Psoas muscle (tissue), 8 donors: Measurements from ENCODE around the gene FAM184B. TPM values are rescaled to one million over a fixed set of nuclear protein-coding genes. Genes with fewer than 3 reads are reported as not detected.

Source experiments
- ATAC-seq, 4 donors: fragments of 200-7000 bp; cut with Tn5 transposase; one replicate each; pipeline ENCODE4 v1.9.1; 2020; ENCODE audit warnings: moderate library complexity in 3 of 4, mild to moderate bottlenecking in 2 of 4
- DNase-seq, 2 donors: peaks; one replicate each; pipeline ENCODE4 v3.0.0-alpha.2; 2020
- H3K27ac ChIP-seq: fragments of 200-600 bp; one replicate; pipeline ENCODE4 v1.8.0; 2022
- H3K27me3 ChIP-seq, 3 donors: fragments of 200-600 bp in 1 of 3; one replicate each; pipeline versions ENCODE4 v1.6.1 to v1.8.0; 2013 to 2022; ENCODE audit warnings: low read length in 2 of 3, mild to moderate bottlenecking in 2 of 3, moderate library complexity in 1 of 3; ENCODE audit not compliant: insufficient read depth in 3 of 3
- H3K36me3 ChIP-seq, 2 donors: fragments of 200-600 bp in 1 of 2; one replicate each; pipeline versions ENCODE4 v1.6.1 to v1.8.0; 2013 to 2022; ENCODE audit warnings: low read depth in 1 of 2, mild to moderate bottlenecking in 1 of 2, moderate library complexity in 1 of 2; ENCODE audit not compliant: insufficient read depth in 1 of 2
- H3K4me1 ChIP-seq: fragments of 200-600 bp; one replicate; pipeline ENCODE4 v1.8.0; 2022
- H3K4me3 ChIP-seq: fragments of 200-600 bp; one replicate; pipeline ENCODE4 v1.8.0; 2022; ENCODE audit warnings: mild to moderate bottlenecking
- H3K9me3 ChIP-seq: fragments of 200-600 bp; one replicate; pipeline ENCODE4 v1.8.0; 2022
- WGBS, 3 donors: extraction: QIAGEN DNeasy Blood & Tissue Kit; methylation state at CpG; one replicate each; pipeline versions ENCODE4 v1.1.6 to v1.1.7; 2013; 5-methylcytosine and 5-hydroxymethylcytosine counted together
- intact Hi-C, 2 donors: fragments of 100-400 bp; cut with DNase I; formaldehyde crosslinking; loops; one replicate each; pipeline versions ENCODE4 v1.11.0 to v1.14.2; 2022
- polyA plus RNA-seq, 3 donors: library from polyadenylated mRNA; stranded (reverse); fragments of 200-250 nt; gene quantifications; one replicate each; pipeline ENCODE4 v1.2.3, GENCODE V29; 2013
- total RNA-seq, 4 donors: library from RNA; stranded (reverse); fragmentation: NEBNext Ultra II Directional in 2 of 4; extraction: Animal tissue kit (Norgen Biotek cat#: 25700) in 2 of 4; gene quantifications; one replicate each; pipeline versions ENCODE4 v1.2.1 to v1.2.4, GENCODE V29; 2021 to 2023
- TF ChIP-seq, protein P1 (sequence below): fragments of 200-600 bp; IDR thresholded peaks from one replicate; pipeline ENCODE4 v1.8.0; 2022; ENCODE audit warnings: antibody characterized with exemption
- donor health status: healthy with polysubstance abuse.
- donor health status: DM: no; HTN: no; CAD: no; lungs with moderate emphysema.
- donor health status: Bipolar disorder and iron deficiency.
- donor health status: healthy.
- donor health status: DM: yes; HTN: yes; CAD: no.
- donor health status: DM: no; HTN: no; CAD: no.
- donor health status: DM: no; HTN: no; CAD: no.
- donor health status: DM: yes; HTN: yes; CAD: no.

Gene FAM184B
- total and polyA plus RNA-seq, 7 donors, result 0.03 to 2.6 (median 0.38) TPM

DNA sequence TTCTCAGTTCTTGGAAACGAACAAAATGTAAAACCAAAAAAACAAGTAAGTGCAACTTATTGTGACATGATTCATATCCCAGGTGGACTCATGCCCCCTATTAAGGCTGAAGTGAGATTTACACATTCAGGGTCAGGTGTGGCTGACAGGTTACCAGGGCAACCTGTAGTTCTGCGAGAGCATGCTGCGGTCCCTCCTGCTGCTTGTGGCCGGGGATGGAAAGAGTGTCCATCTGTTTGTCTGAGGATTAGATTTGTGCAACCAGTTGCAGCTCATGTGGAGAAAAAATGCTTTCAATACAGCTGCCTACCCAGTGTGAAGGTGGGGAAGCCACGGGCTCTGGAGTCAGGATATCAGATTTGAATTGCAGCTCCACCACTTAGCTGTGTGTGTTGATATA is 78.8 kb downstream of the FAM184B start:
- Histone ChIP-seq H3K27ac (no peak overlapping the region), H3K9me3 (peaks cover 13% of the 10 kb centered on the region), H3K27me3 (no peaks in the 10 kb centered on the region), H3K4me1 (no peaks in the 10 kb centered on the region), H3K4me3 (no peak overlapping the region), H3K36me3 (no peaks in the 10 kb centered on the region)
- WGBS, 3 donors, result 68 to 79% (median 70%) methylated on average over 5 of the region's 5 CpGs
- TF ChIP-seq, protein P1, sequence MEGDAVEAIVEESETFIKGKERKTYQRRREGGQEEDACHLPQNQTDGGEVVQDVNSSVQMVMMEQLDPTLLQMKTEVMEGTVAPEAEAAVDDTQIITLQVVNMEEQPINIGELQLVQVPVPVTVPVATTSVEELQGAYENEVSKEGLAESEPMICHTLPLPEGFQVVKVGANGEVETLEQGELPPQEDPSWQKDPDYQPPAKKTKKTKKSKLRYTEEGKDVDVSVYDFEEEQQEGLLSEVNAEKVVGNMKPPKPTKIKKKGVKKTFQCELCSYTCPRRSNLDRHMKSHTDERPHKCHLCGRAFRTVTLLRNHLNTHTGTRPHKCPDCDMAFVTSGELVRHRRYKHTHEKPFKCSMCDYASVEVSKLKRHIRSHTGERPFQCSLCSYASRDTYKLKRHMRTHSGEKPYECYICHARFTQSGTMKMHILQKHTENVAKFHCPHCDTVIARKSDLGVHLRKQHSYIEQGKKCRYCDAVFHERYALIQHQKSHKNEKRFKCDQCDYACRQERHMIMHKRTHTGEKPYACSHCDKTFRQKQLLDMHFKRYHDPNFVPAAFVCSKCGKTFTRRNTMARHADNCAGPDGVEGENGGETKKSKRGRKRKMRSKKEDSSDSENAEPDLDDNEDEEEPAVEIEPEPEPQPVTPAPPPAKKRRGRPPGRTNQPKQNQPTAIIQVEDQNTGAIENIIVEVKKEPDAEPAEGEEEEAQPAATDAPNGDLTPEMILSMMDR, result no peak
- intact Hi-C loops, result no loop called here
- DNase-seq, result no peak
- no peak for ATAC-seq

DNA sequence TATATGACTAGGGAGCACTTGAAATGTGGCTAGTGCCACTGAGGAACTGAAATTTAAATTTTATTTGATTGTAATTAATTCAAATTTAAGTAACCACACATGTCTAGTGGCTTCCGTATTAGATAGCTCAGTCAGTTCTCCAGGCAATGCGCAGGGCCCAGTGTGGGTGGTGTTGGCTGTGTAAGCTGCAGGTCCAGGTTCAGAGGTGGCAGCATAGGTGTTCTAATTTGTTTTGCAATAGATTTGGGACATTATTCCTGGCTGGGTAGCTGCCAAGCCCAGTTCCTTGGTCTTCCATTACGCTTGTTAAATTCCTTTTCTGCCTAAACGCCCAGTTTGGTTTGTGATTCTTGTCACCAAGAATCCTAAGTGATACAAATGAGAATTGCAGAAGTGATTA is 79.5 kb downstream of the FAM184B start:
- ATAC-seq, result peak in 1 of 4 donors; percentile 24
- TF ChIP-seq, protein P1, result no peak
- no peak overlapping the region for H3K4me3 ChIP-seq
- peaks cover 13% of the 10 kb centered on the region for H3K9me3 ChIP-seq
- no peaks in the 10 kb centered on the region for H3K36me3 ChIP-seq
- WGBS, 3 donors, result 90 to 95% (median 92%) methylated on average over 4 of the region's 4 CpGs
- H3K27ac ChIP-seq, result no peak overlapping the region
- intact Hi-C loops, result no loop called here
- no peak for DNase-seq
- no peaks in the 10 kb centered on the region for H3K27me3 ChIP-seq
- H3K4me1 ChIP-seq, result no peaks in the 10 kb centered on the region

DNA sequence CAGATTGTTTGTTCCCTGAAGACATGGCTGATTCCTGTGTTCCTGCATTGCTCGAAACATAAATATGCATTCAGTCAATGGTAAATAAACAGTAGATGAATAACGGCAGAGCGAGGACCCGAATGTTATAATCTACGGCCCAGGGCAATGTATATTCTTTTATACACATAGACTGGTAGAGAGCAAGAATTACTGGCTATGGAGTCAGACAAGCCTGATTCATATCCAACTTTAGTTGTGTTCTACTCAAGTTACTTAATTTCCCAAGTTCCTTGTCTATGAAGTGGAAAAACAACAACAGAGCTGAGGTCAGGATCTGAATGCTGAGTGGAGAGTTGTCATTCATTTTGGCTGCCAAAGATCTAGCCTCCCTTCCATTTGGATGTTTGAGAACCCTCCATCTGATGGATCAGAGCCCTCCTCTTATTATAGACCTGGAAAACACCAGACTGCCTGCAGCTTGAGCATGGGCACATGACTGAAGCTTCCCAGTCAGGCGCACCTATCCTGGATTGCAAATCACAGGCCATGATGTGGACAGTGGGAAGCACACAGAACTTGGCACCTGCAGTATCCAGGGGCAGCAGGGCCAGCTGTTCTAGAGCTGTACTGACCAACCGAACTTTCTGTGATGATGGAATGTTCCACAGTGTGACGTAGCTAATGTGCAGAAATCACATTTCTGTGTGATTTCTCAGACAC is 80.1 kb downstream of the FAM184B start:
- Histone ChIP-seq H3K27me3 (no peaks in the 10 kb centered on the region), H3K36me3 (no peaks in the 10 kb centered on the region), H3K9me3 (peaks cover 13% of the 10 kb centered on the region), H3K4me3 (no peak overlapping the region), H3K27ac (no peak overlapping the region), H3K4me1 (no peaks in the 10 kb centered on the region)
- 85 to 90% (median 86%) methylated on average over 8 of the region's 8 CpGs for WGBS, 3 donors
- intact Hi-C loops, result no loop called here
- ATAC-seq (peak; percentile 52 to 86 (median 67)), DNase-seq (no peak)
- TF ChIP-seq, protein P1, result no peak

DNA sequence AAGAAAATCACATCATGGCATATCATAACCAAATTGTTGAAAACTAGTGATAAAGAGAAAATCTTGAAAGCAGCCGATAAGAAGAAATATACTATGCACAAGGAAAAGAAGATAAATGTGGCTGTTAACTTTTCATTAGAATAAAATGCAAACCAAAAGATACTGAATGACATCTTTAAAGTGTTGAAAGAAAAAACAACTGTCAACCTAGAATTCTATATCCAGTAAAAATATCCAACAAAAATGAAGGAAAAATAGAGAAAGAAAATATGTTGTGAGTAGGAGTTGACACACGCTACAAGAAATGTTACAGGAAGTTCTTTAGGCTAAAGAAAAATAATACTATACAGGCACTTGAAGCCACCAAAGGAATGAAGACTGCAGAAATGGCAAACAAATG is 82.0 kb downstream of the FAM184B start:
- H3K27me3 ChIP-seq, result no peaks in the 10 kb centered on the region
- ATAC-seq, result no peak
- H3K36me3 ChIP-seq, result no peaks in the 10 kb centered on the region
- intact Hi-C loops, result no loop called here
- no peaks in the 10 kb centered on the region for H3K4me1 ChIP-seq
- 50 to 94% (median 69%) methylated on average over 2 of the region's 2 CpGs for WGBS, 3 donors
- no peak for DNase-seq
- H3K27ac ChIP-seq, result no peak overlapping the region
- H3K4me3 ChIP-seq, result no peak overlapping the region
- TF ChIP-seq, protein P1, result no peak
- H3K9me3 ChIP-seq, result peaks cover 13% of the 10 kb centered on the region

DNA sequence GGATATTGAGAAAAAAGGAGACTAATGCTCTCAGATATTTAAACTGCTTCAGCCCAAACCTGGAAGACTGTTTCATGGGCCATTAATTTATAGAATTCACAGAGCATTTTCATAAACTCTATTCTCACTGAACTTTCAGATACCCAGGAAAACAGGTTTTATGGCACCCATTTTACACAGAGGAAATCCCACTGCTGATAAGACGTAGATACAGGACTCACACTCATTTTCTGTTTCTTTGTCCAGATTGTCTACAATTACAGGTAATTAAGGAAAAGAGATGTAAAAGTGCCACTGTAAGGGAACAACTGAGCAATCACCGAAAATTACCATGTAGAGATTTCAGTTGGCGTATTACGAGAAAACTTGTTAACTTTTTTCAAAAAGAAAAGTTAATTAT is 83.3 kb downstream of the FAM184B start:
- no peak for DNase-seq
- no peaks in the 10 kb centered on the region for H3K4me1 ChIP-seq
- no peak overlapping the region for H3K4me3 ChIP-seq
- intact Hi-C loops, result no loop called here
- peaks cover 13% of the 10 kb centered on the region for H3K9me3 ChIP-seq
- 65 to 71% (median 70%) methylated on average over 4 of the region's 4 CpGs for WGBS, 3 donors
- no peaks in the 10 kb centered on the region for H3K36me3 ChIP-seq
- ATAC-seq, result no peak
- H3K27me3 ChIP-seq, result no peaks in the 10 kb centered on the region
- TF ChIP-seq, protein P1, result no peak
- no peak overlapping the region for H3K27ac ChIP-seq
